ENCODE results near the gene ZFYVE1. TPM values are rescaled to one million over a fixed set of nuclear protein-coding genes. Genes with fewer than 3 reads are reported as not detected.

Gene ZFYVE1, protein sequence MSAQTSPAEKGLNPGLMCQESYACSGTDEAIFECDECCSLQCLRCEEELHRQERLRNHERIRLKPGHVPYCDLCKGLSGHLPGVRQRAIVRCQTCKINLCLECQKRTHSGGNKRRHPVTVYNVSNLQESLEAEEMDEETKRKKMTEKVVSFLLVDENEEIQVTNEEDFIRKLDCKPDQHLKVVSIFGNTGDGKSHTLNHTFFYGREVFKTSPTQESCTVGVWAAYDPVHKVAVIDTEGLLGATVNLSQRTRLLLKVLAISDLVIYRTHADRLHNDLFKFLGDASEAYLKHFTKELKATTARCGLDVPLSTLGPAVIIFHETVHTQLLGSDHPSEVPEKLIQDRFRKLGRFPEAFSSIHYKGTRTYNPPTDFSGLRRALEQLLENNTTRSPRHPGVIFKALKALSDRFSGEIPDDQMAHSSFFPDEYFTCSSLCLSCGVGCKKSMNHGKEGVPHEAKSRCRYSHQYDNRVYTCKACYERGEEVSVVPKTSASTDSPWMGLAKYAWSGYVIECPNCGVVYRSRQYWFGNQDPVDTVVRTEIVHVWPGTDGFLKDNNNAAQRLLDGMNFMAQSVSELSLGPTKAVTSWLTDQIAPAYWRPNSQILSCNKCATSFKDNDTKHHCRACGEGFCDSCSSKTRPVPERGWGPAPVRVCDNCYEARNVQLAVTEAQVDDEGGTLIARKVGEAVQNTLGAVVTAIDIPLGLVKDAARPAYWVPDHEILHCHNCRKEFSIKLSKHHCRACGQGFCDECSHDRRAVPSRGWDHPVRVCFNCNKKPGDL
- 16.4 and 18.3 TPM in 2 replicates for total RNA-seq (2014; rRNA removed; shearing (Covaris generic))
- polyA plus RNA-seq (2016; fragmentation: Nextera tagmentation; extraction: Ambion mirVana): 15.6 and 16.4 TPM in 2 replicates

DNA sequence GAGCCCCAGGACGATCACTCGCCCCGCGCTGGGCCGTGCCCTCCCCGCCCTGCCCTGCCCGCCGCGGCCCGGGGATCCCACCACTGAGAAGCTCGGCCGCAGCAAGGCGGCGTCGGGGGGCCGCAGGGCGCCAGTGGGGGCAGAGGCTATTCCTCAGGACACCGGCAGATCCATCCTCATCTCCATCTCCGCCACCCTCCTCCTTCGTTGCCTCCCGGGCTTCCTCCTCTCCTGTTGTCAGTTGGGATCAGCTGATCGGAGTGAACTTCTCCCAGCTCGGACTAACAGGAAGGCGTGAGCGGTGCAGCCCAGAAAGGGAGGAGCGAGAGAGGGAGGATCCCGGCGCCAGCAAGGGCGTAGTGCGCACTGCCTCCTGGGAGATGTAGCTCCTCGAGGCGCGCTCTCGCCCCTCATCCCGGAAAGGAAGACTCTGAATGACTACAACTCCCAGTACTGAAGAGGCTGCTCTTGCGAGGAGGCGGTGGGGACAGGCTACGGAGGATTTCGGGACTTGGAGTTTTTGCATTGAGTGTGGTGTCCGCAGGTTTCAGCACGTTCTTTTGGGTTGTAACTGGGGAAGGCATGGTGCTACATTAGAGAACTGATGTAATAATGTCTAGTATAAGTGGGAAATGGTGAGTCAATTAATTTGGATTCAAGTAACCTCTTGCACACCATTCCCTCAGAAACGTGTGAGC lies at the start of gene ZFYVE1:
TSS of gene ZFYVE1 (minus strand) at position 262 of the 698 bp plus-strand sequence. CDS start 2,598 bp downstream, outside the sequence.
- Histone ChIP-seq H3K9me2 (ENCODE audit: insufficient read depth) (no peaks in the 10 kb centered on the region), H4K20me1 (ENCODE audit: insufficient read depth) (no peaks in the 10 kb centered on the region), H3K79me2 (ENCODE audit: insufficient read depth) (peaks cover 43% of the 10 kb centered on the region), H3K4me1 (ENCODE audit: insufficient read depth) (peaks cover 17% of the 10 kb centered on the region; the same call in 1 of the 2 replicates), H3K4me2 (ENCODE audit: unreplicated experiment) (peak within 1 kb of the TSS; percentile 99), H3K9ac (peak within 1 kb of the TSS; percentile 83), H3K27ac (peak within 1 kb of the TSS; percentile 76), H3K4me3 (peak within 1 kb of the TSS; percentile 90), H3K36me3 (ENCODE audit: low read depth) (peaks cover 13% of the 10 kb centered on the region), H3K27me3 (replicated peaks; ENCODE audit: insufficient read depth) (no peaks in the 10 kb centered on the region), H3K9me3 (ENCODE audit: low read depth) (no peaks in the 10 kb centered on the region), H2AFZ (peak within 1 kb of the TSS; percentile 93), H3F3A (ENCODE audit: insufficient read depth) (0 out of 2 replicates have a peak, but pooled peaks cover 8% of the 10 kb centered on the region)
- TF ChIP-seq EZH2 (IDR thresholded peaks at IDR 0.05; ENCODE audit: insufficient read depth, poor library complexity, severe bottlenecking) (no peak), EZH2phosphoT487 (IDR thresholded peaks at IDR 0.05; ENCODE audit: insufficient read depth, low read depth) (no peak)
- in situ Hi-C loops (cut with MboI): no loop called here
- WGBS, 2 experiments (ENCODE audit: low coverage in 1 of 2, low lambda C conversion rate in 2 of 2, missing lambda C conversion rate in 2 of 2): 0 to 1% methylated on average over 31 to 42 of the region's 42 CpGs
- peak; percentile 100 for DNase-seq

DNA sequence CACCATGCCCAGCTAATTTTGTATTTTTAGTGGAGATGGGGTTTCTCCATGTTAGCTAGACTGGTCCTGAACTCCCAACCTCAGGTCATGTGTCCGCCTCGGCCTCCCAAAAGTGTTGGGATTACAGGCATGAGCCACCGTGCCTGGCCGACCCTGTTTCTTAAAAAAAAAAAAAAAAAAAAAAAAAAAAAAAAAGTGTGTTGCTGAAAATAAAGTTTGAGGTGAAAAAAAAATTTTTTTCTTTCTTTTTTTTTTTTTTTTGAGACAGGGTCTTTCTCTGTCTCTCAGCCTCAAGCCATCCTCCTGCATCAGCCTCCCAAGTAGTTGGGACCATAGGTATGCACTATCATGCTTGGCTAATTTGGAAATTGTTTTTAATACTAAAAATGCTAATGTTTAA lies 42.7 kb upstream of the ZFYVE1 start:
- Histone ChIP-seq H3K27me3 (replicated peaks; ENCODE audit: insufficient read depth) (no peaks in the 10 kb centered on the region), H3K79me2 (ENCODE audit: insufficient read depth) (peaks cover 100% of the 10 kb centered on the region), H3K27ac (no peak overlapping the region), H3K9ac (no peak overlapping the region), H3F3A (ENCODE audit: insufficient read depth) (no peaks in the 10 kb centered on the region), H3K4me2 (ENCODE audit: unreplicated experiment) (no peak overlapping the region), H4K20me1 (ENCODE audit: insufficient read depth) (peaks cover 14% of the 10 kb centered on the region; the same call in 1 of the 2 replicates), H3K4me1 (ENCODE audit: insufficient read depth) (no peaks in the 10 kb centered on the region), H3K9me3 (ENCODE audit: low read depth) (no peaks in the 10 kb centered on the region), H2AFZ (no peak overlapping the region), H3K4me3 (no peak overlapping the region), H3K36me3 (ENCODE audit: low read depth) (peaks cover 43% of the 10 kb centered on the region), H3K9me2 (ENCODE audit: insufficient read depth) (no peaks in the 10 kb centered on the region)
- TF ChIP-seq EZH2phosphoT487 (IDR thresholded peaks at IDR 0.05; ENCODE audit: insufficient read depth, low read depth) (no peak), EZH2 (IDR thresholded peaks at IDR 0.05; ENCODE audit: insufficient read depth, poor library complexity, severe bottlenecking) (no peak)
- in situ Hi-C loops (cut with MboI): no loop called here
- 94 to 100% methylated on average over 4 of the region's 4 CpGs for WGBS, 2 experiments (ENCODE audit: low coverage in 1 of 2, low lambda C conversion rate in 2 of 2, missing lambda C conversion rate in 2 of 2)
- DNase-seq: no peak

DNA sequence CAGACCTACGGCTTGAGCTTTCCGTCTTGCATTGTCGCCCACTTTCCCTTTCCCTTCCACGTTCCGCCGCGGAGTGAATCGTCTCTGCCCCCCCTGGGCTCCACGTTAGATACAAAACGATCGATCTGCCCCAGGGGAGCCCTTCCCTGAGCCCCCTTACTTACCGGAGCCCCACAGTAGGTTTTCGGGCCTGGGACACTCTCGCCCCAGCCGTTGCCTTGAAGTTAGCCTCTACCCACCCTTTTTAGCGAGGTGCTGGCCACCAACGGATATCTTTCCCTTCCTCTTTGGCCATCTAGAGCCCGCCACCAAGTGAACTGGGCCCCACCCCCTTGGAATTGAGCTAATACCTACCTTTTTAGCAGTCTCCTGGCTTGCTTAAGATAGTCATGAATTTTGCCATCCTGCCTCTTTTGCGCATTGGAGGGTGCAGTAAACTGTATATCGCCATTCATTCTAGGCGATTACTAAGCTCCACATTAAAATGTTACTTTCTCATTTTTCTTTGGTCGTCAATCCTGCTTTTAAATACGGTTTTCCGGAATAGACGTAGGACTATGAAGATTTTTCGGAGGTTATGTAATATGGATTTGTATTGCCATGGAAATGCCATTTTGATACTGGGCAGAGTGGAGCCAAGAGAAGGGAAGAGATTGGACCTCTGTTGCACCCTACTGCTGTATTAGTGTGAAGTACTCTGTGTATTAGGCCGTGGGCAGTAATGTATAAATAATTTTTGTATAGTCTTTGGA lies 32.2 kb upstream of the ZFYVE1 start:
- Histone ChIP-seq H3K4me1 (ENCODE audit: insufficient read depth) (peaks cover 20% of the 10 kb centered on the region), H3F3A (ENCODE audit: insufficient read depth) (peaks cover 25% of the 10 kb centered on the region), H3K9me3 (ENCODE audit: low read depth) (no peaks in the 10 kb centered on the region), H3K9me2 (ENCODE audit: insufficient read depth) (no peaks in the 10 kb centered on the region), H3K36me3 (ENCODE audit: low read depth) (peaks cover 9% of the 10 kb centered on the region), H3K27me3 (replicated peaks; ENCODE audit: insufficient read depth) (no peaks in the 10 kb centered on the region), H3K4me3 (peak overlapping the region; percentile 90), H3K4me2 (ENCODE audit: unreplicated experiment) (peak overlapping the region; percentile 91), H3K9ac (peak overlapping the region; percentile 98), H2AFZ (peak overlapping the region; percentile 68), H3K79me2 (ENCODE audit: insufficient read depth) (peaks cover 54% of the 10 kb centered on the region), H4K20me1 (ENCODE audit: insufficient read depth) (peaks cover 23% of the 10 kb centered on the region; the same call in 1 of the 2 replicates), H3K27ac (peak overlapping the region; percentile 94)
- no peak for TF ChIP-seq EZH2 (IDR thresholded peaks at IDR 0.05; ENCODE audit: insufficient read depth, poor library complexity, severe bottlenecking)
- no peak for TF ChIP-seq EZH2phosphoT487 (IDR thresholded peaks at IDR 0.05; ENCODE audit: insufficient read depth, low read depth)
- DNase-seq: peak; percentile 67
- in situ Hi-C loops (cut with MboI): no loop called here
- 1 to 2% methylated on average over 25 to 27 of the region's 27 CpGs for WGBS, 2 experiments (ENCODE audit: low coverage in 1 of 2, low lambda C conversion rate in 2 of 2, missing lambda C conversion rate in 2 of 2)
